Measurements from ENCODE around the gene CNTRL.

- TF ChIP-seq EZH2 (IDR thresholded peaks at IDR 0.05; ENCODE audit: borderline replicate concordance, low read length), result no peak
- peak; percentile 46; the same call in 1 of the 2 replicates for TF ChIP-seq CTCF (IDR thresholded peaks at IDR 0.05; ENCODE audit: low read length)
These were observed 2.9 kb upstream of the CNTRL start for GRCh38 chr9:121071756-121072421.

Measured in OCI-LY1 (cell line).